ENCODE data around the gene RPL10A.
"Not testable (repeated sequence)": the region's sequence is repeated elsewhere in the genome, so short reads cannot be mapped to it uniquely, and the experiment has no call there.

The RPL10A gene

GRCh38 chr6:35428421-35429149 is 39.6 kb upstream of the RPL10A start:
- DNase-seq (ENCODE audit: low spot score), result no peak
- TF ChIP-seq, protein P1, sequence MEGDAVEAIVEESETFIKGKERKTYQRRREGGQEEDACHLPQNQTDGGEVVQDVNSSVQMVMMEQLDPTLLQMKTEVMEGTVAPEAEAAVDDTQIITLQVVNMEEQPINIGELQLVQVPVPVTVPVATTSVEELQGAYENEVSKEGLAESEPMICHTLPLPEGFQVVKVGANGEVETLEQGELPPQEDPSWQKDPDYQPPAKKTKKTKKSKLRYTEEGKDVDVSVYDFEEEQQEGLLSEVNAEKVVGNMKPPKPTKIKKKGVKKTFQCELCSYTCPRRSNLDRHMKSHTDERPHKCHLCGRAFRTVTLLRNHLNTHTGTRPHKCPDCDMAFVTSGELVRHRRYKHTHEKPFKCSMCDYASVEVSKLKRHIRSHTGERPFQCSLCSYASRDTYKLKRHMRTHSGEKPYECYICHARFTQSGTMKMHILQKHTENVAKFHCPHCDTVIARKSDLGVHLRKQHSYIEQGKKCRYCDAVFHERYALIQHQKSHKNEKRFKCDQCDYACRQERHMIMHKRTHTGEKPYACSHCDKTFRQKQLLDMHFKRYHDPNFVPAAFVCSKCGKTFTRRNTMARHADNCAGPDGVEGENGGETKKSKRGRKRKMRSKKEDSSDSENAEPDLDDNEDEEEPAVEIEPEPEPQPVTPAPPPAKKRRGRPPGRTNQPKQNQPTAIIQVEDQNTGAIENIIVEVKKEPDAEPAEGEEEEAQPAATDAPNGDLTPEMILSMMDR (IDR thresholded peaks at IDR 0.05; ENCODE audit: extremely low read depth, missing control alignments), result no peak

DNA sequence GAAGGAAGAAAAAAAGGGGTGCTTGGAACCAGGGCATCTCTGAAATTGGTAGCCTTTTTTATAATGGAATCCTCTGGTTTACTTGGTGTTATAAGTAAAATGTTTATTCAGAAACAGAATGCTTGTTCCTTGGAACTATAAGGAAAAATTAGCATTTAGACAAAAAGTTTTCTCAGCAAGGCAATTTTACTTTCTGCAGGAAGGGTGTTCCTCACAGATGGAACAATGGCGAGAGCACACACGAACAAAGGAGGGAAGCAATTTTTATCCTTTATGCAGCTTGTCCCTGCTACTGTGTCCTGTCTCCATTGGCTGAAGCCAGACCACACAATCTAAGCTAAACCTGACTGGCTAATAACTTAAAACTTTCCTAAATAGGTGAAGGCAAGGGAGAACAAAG is 38.7 kb upstream of the RPL10A start:
- TF ChIP-seq, protein P1 (IDR thresholded peaks at IDR 0.05; ENCODE audit: extremely low read depth, missing control alignments), result no peak
- no peak for DNase-seq (ENCODE audit: low spot score)

- TF ChIP-seq, protein P1 (IDR thresholded peaks at IDR 0.05; ENCODE audit: extremely low read depth, missing control alignments), result no peak
- no peak for DNase-seq (ENCODE audit: low spot score)
These were observed 35.9 kb upstream of the RPL10A start for GRCh38 chr6:35432291-35432690.

GRCh38 chr6:35432702-35433101 is 35.5 kb upstream of the RPL10A start:
- not testable (repeated sequence) for DNase-seq (ENCODE audit: low spot score)

GRCh38 chr6:35435074-35435837 is 32.9 kb upstream of the RPL10A start:
- DNase-seq (ENCODE audit: low spot score), result no peak
- TF ChIP-seq, protein P1 (IDR thresholded peaks at IDR 0.05; ENCODE audit: extremely low read depth, missing control alignments), result no peak

DNA sequence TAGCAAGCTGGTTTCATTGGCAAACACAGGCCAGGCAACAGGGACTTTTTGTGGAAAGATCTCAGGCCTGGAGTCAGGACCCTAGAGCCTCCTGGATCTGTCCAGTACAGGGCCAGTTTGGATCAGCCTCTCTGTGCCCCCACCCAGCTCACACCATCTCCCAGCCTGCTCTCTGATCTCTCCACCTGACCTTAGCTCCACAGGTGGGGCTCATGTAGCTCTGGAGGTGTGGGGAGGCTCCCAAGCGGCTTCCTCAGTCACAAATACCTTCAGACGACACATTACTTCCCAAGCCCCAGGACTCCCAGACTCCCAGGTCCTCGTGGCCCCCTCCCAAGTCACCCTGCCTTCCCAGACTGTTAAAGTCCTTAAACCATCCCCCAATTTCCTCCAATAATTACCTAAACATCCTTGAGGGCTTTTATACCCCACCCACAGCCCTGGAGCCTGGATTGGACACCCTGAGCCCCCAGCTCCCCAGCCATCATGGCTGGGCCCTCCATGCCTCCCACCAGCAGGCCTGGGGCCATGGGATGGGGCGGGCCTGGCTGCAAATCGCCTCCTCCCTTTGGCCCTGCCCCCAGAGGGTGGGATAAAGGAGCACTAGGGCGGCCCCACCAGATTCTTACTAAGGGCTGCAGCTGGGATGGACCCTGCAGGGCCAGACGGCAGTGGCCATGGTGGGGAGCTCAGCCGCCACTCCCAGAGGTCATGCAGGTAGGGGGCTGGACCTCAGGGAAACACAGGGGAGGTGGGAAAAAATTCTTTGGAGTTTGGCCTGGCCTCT is 31.9 kb upstream of the RPL10A start:
- TF ChIP-seq, protein P1 (IDR thresholded peaks at IDR 0.05; ENCODE audit: extremely low read depth, missing control alignments), result no peak
- no peak for DNase-seq (ENCODE audit: low spot score)

- not testable (repeated sequence) for DNase-seq (ENCODE audit: low spot score)
These were observed 29.7 kb upstream of the RPL10A start for GRCh38 chr6:35438378-35439065.

DNA sequence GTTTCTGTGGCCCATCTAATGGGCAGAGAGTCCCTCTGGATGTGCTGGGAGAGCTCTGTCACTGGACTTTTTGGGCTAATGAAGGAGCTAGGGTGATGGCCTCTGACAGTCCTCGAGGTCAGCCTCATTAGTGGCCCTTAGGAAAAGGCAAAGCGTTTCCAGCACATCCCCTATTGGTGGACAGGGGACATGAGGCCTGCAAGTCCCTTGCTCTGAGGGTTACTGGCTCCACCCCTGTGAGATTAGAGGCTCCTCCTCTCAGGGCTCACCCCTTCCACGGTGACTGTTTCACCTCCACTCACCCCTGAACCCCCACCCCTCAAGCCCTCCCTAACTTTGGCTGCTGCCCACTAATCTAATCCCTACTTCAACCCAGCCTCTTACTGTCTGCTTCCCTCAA is 28.9 kb upstream of the RPL10A start:
- TF ChIP-seq, protein P1 (IDR thresholded peaks at IDR 0.05; ENCODE audit: extremely low read depth, missing control alignments), result no peak
- DNase-seq (ENCODE audit: low spot score), result no peak
